DLD1 (cell line): ENCODE measurements around the gene OGFOD3.
"Not testable (repeated sequence)": the region's sequence is repeated elsewhere in the genome, so short reads cannot be mapped to it uniquely, and the experiment has no call there.

Experiments used
- in situ Hi-C: cut with HindIII; loops from 2 replicates; pipeline ENCODE4 v1.10.0; 2017; ENCODE audit warnings: low sequenced_read_pairs

OGFOD3 gene, protein sequence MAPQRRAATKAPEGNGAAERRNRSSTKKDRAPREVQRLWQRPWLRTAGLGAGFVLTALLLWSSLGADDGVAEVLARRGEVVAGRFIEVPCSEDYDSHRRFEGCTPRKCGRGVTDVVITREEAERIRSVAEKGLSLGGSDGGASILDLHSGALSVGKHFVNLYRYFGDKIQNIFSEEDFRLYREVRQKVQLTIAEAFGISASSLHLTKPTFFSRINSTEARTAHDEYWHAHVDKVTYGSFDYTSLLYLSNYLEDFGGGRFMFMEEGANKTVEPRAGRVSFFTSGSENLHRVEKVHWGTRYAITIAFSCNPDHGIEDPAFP

DNA sequence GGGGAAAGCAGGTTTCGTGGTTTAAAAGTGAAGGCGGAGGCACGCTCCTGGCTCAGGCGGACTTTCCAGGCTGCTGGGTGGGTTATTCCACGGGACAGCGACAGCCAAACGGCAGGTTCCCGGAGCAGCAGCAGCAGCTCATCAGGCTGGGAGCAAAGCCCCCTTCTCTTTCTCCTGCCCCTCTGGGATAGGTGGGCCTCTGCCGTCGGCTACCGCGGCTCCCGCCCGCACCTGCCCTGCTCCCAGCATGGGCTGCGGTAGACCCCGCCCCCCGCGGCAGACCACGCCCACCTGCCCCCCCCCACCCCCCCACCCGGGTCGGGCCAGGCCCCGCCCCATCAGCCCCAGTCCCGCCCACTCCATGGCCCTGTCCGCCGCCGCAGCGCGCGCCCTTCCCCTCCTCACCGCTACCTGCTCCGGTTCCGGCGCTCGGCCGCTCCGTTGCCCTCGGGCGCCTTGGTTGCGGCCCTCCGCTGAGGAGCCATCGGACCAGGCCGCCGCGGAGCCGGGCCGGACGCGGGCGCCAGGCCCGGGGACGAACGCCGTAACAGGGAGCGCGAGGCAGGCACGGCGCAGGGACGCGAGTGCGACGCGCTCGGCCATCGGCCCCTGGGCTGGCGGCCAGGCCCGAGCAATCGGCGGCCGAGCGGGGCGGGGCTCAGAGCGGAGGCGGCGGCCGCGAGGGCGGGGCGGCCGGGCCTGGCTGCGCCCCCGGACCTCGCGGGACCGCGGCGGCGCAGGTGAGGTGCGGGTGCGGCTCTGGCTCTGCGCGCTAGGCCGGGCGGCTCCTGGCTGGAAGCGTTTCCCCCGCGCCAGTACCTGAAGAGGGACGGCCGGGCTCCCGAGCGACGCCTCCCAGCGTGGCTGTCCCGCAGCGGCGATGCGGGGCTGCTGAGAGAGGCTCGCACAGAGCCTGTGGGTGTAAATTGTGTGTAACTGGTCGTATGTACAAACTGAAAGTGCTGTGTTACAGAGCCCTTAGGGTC, at the start of gene OGFOD3, which contains the start of gene HEXD:
Gene OGFOD3, minus strand, starts transcription at position 586 of the 986 bp plus-strand sequence. Its CDS starts 101 bp downstream, at position 485.
Gene HEXD, plus strand, starts transcription at position 347 of the 986 bp plus-strand sequence. CDS start 1,453 bp downstream, outside the sequence.
- in situ Hi-C loops = loop anchor here (10.0 kb wide), 1 partner anchor 53 kb away; no protein-coding TSS in a partner anchor

DNA sequence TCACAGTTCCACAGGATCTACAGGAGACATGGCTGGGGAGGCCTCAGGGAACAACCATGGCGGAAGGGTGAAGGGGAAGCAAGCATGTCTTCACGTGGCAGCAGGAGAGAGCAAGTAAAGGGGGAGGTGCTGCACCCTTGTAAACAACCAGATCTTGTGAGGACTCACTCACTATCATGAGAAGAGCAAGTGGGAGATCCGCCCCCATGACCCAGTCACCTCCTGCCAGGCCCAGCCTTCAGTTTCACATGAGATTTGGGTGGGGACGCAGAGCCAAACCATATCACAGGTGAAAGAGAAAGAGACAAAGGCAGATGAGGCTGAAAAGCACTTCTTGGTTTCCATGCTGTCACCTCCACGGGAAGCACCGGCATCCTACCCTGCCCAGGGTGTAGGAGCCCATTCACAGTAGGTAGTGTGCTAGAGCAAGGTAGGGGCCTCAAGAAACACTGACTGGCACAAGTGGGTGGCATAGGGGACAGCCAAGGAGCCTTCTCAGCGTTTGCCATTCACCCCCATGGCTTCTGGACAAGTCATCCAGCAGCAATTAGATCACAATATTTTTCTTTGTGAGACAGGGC, 46.7 kb upstream of the OGFOD3 start:
- in situ Hi-C loops = no loop called here

DNA sequence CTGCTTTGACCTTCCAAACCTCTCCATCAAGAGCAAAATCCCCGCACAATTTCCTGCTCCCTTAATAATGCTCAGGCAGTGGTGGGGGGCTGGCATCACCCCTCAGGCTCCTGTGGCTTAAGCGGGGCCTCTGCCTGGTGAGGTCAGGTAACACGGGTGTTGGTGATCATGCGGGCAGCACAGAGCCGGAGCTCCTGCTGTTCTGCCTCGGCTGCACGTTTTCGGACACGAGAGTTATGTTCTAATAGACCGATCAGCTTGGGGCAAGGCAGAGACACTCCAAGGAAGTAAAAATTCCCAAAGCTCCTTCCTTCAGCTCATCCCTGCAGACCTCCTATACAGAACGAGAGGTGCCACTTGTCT, 46.2 kb upstream of the OGFOD3 start:
- in situ Hi-C loops = no loop called here

DNA sequence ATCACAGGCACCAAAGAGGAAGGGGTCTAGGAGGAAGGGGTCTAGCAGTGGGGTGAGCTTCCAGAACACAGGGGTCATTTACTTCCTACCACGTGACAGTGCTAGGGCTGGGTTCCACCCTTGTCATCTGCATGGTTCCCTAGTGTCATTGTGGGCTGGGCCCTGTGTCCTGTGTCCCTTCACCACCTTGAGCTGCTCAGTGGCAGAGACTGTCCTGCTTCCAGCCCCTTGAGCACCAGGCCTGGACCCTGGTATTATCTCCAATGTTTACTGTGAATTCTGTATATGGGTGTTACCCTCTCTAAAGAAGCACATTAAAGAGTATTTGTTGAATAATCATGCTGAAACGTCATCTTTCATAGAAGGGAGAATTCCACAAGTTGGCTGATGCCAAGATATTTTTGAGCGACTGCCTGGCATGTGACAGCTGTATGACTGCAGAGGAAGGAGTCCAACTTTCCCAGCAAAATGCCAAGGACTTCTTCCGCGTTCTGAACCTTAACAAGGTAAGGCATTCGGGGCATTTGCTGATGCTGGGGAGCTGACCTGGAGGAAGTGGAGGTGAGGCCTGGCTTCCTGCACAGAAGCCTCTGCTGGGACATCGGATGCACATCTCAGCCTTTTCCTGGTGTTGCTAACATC, 45.7 kb upstream of the OGFOD3 start:
- in situ Hi-C loops = no loop called here

DNA sequence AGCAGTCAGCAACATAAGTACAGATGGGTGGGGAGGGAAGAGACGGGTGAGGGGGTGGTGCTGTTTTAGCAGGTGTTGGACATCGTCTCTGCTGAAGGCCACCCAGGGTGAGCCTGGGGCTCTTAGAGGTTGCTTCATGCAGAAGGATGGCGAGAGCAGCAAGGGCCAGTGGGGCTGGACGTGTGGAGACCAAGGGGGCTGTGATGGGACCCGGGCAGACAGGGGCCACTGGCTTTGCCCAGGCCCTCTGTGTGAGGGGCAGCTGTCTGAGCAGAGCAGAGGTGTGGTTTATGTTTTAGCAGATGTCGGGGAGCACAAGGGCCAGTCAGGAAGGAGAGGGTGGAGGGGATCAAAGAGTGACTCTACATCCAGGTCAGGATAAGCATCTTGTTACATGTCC, 45.0 kb upstream of the OGFOD3 start:
- in situ Hi-C loops = no loop called here

DNA sequence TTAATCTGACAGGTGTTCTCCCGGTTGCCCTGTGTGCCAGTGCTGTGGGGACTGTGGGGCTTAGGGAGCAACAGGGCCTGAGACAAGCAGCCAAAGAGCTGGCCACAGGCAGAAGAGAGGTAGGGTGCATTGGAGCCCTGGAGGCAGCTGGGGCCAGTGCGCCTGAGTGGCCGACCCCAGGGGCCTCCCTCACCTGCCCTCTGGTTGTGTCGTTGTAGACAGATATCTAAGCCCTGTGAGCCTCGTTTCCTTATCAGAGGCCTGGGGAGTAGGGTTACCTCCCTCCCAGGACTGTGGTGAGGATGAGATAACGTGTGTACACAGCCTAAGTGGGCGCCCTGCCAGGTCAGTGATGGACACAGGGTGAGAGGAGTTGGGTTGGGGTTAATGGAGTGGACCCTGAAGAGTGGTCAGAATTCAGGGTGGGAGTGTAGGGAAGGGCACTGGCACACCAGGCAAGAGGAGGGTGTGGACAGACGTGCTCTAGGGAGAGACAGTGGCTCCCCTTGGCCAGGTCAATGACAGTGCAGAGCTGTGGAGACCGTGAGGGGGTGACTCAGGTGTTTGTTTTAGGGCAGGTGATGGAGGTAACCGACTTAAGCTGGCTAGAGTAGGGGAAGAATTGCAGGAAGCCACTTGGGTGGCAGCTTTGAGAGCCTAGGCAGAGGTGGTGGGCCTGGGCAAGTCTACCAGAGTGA, 43.6 kb upstream of the OGFOD3 start:
- in situ Hi-C loops = no loop called here

DNA sequence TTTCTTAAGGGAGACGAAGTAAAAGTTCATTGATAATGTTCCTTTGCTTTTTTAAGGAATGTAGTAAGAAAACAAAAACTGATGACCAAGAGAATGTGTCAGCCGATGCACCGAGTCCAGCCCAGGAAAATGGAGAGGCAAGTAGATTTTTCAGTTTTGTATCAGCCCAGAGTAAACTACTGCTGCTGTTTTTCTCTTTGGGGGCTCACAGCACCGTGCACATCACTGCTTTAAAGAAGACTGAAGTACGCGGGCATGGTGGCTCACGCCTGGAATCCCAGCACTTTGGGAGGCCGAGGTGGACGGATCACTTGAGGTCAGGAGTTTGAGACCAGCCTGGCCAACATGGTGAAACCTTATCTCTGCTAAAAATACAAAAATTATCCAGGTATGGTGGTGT, 41.5 kb upstream of the OGFOD3 start:
- in situ Hi-C loops = not testable (repeated sequence)

DNA sequence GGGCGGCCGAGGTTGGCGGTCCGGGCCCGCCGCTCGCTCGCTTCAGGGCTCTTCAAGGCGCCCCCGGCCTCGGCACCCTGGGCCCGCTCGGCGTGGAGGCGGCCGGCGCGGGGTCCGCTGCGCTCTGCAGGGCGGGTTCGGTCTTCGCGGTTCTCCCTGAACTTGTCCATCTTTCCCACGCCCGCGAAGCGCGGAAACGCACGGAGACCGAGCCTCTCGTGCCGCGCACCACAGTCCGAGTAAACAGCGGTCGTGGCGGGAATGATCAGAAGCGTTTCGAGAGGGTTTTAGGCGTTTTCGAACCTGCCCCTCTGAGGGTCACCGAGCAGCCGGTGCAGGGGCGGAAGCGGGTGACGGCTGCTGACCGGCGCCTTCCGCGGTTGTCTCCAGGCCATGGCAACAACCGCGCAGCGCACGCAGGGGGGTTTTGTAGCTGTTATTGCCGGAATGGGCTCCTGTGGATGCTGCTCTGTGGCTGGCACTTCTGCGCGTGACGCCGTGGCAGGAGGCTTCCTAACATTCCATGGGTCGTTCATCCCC, 40.6 kb upstream of the OGFOD3 start:
- in situ Hi-C loops = no loop called here

DNA sequence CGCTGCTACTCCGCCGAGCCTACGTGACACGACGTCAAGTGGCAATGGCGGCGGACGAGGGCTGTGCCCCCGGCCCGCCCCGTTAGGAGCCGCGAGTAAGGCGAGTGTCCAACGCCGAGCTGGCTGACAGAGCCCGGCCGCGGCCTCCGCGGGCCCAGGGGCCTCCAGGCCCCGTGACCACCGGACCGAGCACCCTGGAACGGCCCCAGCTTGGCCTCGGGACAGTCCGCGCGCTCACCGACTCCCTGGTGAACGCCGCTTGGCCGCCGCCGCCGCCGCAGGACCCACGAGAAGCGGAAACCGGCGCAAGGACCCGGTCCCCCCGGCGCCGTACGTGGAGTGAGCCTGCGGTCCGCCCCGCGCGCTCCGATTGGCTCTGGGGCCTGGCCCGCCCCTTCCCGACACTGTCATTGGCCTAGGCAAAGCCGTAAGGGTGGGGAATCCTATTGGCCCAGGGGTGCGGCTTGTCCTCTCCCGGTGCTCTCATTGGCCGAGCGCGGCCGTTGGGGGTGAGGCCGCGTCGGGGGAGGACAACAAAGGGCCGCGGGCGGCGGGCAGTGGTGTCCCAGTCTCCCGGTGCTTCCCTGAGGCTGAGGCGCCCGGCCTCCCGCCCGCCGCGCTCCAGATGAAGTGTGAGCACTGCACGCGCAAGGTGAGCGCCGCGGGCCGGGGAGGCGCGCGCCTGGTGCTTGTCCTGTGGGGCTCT, 39.9 kb upstream of the OGFOD3 start, which contains the start of gene NARF:
Gene NARF, plus strand, starts transcription at position 563 of the 706 bp plus-strand sequence. Its CDS starts 63 bp downstream, at position 626.
- in situ Hi-C loops = no loop called here

DNA sequence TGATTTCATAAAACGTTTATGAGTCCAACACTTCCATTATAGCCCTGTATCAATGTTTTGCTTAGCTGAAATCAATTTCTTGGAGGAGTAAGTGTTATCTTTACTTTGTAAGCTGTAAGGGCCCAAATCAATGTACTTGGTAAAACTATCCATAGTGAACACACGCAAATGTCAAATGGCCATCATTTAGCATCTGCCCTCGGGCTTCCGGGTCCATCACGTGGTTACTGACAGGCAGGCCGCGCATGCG, 39.5 kb upstream of the OGFOD3 start:
- in situ Hi-C loops = no loop called here

DNA sequence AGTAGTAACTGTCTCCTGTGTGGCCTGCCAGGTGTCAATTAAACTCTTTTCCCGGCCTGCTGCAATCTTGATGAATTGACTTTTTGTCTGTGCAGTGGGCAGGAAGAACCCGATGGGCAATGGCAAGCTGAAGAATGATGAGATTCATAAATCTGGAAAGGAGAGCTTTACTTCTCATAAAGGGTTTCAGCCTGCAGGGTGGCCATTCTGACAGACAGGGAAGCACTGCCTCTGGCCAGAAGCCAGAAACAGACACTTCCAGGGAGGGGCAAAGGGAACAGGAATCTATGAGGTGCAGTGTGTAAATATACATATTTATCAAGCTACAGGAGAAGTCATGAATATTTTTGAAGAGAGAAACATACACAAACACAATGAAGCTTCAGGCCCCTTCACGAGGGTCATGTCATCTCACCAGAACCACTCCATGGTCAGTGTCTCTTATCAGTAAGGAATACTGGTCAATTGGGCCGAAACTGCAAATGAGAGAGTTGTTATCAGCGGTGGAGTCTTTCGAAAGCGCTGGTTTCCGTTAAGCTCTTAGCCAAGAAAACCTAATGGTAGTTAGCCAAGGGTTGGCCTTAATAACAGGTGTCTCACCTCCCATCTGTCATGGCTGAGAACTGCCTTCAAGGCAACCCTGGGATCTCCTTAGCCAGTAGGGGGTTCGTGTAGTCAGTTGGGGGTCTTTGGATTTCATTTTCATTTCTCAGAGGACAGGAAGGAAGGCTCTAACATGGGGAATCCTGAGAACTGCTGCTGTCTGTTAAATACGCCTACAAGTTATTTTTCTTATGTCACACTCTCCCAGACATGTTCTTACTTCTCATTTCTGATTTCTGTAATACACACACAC, 38.9 kb upstream of the OGFOD3 start:
- in situ Hi-C loops = no loop called here

DNA sequence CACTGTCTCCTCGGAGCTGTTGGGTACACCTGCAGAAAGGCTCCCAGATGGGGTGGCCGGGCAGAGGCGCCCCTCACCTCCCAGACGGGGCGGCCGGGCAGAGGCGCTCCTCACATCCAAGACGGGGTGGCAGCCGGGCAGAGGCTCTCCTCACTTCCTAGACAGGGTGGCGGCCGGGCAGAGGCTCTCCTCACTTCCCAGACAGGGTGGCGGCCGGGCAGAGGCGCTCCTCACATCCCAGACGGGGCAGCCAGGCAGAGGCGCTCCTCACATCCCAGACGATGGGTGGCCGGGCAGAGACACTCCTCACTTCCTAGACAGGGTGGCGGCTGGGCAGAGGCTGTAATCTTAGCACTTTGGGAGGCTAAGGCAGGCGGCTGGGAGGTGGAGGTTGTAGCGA, 35.3 kb upstream of the OGFOD3 start:
- in situ Hi-C loops = not testable (repeated sequence)

DNA sequence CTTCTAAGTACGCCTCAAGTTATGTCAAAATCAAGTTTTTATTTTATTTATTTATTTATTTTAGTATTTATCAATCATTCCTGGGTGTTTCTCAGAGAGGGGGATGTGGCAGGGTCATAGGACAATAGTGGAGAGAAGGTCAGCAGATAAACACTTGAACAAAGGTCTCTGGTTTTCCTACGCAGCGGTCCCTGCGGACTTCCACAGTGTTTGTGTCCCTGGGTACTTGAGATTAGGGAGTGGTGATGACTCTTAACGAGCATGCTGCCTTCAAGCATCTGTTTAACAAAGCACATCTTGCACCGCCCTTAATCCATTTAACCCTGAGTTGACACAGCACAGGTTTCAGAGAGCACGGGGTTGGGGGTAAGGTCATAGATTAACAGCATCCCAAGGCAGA, 34.8 kb upstream of the OGFOD3 start:
- in situ Hi-C loops = not testable (repeated sequence)

DNA sequence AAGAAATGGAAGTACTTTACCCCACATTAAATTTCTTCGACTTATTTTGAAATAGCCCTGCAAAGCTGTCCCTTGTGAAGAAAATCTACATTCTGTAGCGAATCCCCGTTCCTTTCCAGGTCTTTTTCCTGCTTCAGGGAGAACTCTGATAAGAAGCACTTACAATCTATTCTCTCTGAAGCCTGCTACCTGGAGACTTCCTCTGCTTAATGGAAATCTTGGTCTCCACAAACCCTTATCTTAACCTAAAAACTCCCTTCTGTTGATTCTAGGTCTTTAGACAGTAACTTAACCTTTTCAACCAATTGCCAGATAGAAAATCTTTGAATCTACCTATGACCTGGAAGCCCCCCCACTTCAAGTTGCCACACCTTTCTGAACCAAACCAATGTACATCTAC, 33.8 kb upstream of the OGFOD3 start:
- in situ Hi-C loops = no loop called here

DNA sequence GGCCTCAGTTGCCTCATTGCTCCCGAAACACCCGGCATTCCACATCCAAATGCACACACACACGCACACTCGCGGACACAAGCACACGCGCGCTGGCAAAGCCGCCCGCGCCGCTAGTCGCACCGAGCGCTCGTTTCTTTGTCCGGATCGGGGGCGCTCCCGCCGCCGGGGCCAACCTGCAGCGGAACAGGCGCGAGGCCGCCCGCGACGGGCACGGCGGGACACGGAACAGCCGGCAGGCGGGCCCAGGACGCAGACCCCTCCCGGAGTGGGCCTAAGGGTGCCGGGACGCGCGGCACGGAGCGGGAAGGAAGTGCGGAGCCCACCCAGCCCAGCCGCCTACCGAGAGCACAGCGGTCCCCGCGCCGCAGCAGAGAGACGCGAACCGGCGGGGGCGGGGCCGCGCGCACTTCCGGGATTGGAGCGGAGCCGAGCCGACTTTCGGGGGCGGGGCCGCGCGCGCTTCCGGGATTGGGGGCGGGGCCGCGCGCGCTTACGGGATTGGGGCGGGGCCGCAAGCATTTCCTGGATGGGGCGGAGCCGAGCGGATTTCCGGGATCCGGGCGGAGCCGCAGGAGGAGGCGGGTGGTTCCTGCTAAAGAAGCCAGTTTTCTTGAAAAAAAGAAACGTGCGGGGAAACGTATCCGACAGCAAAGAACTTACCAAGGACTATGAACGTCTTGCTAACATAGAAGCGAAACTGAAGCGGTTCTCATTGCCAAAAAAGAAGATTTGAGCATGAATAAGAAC, 32.1 kb upstream of the OGFOD3 start, which contains the start of gene CYBC1:
Gene CYBC1, minus strand, starts transcription at position 396 of the 750 bp plus-strand sequence. CDS start 1,498 bp downstream, outside the sequence.
- in situ Hi-C loops = no loop called here

DNA sequence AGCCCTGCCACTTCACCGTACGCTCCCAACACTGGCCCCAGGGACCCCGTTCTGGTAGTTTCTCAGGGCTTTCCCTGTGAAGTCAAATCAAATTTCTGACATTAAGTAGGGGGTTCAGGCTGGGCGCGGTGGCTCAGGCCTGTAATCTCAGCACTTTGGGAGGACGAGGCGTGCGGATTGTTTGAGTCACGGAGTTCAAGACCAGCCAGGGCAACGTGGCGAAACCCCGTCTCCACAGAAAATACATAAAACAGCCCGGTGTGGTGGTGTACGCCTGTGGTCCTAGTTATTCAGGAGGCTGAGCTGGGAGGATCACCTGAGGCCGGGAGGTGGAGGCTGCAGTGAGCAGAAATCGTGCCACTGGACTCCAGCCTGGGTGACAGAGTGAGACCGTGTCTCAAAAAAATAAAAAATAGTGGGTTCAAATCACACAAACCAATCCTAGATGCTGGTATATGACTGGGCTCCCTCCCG, 31.5 kb upstream of the OGFOD3 start:
- in situ Hi-C loops = no loop called here

DNA sequence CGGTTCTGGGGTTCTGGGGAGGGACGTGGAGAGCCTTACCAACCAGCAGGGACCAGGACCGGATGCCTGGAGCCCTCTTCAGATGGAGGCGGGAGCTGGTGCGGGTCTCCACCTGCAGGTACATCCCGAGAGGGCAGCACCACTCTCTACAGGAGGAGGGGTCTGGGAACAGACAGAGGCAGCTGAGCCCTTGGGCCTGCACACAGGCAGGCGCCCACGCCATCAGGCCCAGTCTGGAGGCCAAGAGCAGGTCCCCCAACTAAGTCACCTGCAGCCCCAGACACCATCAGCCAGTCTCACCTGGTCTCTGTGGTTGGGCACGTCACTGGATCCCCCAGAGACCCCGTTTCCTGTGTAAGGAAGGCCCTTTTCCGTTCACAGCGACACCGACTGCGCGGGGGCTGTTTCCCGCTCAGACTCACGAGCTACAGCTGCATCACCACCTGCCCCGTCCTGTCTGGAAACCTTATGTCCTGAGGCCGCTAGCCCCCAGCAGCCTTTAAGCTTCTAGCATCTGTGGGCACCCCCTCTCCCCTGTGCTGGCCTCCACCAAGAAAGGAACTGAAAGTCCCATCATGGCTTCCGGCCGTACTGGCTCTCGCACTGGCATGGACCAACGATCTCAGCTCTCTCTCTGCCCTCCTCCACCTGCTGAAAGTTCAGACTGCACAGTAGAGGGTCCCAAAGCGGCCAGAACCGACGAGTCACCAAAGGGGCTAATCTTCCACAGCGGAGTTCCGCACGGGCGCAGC, 30.9 kb upstream of the OGFOD3 start:
- in situ Hi-C loops = no loop called here
